Measurements from ENCODE around the gene SPG21.
"Not testable (repeated sequence)": the region's sequence is repeated elsewhere in the genome, so short reads cannot be mapped to it uniquely, and the experiment has no call there.

Gene SPG21

GRCh38 chr15:64989416-64990167, at the start of gene SPG21:
TSS of gene SPG21 (minus strand) at chr15:64989914. CDS start at chr15:64983569, 6,345 bp downstream.
- DNase-seq (ENCODE audit: low read depth) = peak; percentile 61

DNA sequence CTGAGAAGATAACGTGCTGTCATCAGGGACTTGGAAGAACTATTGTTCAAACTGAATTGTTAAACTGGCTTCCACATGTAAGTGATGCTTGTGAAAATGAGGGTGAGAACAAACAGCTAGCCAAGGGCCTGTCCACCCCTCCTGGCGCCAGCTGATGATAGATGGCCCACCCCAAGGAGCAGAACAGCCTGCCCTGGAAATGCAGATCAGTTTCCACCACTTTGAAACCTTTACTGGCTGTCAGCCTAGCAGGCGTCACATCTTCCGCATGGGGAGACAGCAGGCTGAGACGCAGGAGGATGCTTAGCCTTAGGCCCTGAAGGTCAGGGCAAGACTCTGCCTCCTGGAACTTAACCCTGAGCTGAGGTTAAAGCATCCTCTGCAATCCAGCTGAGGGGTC, 49.1 kb upstream of the SPG21 start:
- DNase-seq (ENCODE audit: low read depth) = no peak

DNA sequence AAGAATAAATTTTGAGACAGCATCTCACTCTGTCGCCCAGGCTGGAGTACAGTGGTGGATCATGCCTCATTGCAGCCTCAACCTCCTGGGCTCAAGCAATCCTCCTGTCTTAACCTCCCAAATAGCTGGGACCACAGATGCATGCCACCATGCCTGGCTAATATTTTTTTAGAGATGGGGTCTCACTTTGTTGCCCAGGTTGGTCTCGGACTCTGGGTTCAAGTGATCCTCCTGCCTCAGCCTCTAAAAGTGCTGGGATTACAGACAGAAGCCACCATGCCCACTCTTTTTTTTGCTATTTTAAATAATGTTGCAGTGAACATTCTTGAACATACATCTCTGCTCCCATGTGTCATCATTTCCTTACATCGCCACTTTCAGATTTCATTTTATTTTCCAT, 48.7 kb upstream of the SPG21 start:
- DNase-seq (ENCODE audit: low read depth) = no peak

GRCh38 chr15:65037309-65037708, 47.6 kb upstream of the SPG21 start:
- no peak for DNase-seq (ENCODE audit: low read depth)

DNA sequence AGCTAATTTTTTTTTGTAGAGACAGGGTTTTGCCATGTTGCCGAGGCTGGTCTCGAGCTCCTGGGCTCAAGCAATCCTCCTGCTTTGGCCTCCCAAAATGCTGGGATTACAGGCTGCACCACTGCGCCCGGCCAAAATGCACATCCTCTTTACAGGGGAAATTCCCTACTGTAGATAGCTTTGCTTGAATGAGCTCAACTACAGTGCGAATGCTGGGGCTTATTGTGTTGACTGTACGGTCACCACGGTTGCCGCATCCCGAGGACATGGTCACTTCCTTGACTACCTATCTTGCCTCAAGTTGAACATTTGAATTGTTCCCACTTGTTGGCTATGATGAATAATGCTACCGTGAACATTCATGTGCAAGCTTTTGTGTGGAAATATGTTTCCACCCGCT, 45.0 kb upstream of the SPG21 start:
- no peak for DNase-seq (ENCODE audit: low read depth)

DNA sequence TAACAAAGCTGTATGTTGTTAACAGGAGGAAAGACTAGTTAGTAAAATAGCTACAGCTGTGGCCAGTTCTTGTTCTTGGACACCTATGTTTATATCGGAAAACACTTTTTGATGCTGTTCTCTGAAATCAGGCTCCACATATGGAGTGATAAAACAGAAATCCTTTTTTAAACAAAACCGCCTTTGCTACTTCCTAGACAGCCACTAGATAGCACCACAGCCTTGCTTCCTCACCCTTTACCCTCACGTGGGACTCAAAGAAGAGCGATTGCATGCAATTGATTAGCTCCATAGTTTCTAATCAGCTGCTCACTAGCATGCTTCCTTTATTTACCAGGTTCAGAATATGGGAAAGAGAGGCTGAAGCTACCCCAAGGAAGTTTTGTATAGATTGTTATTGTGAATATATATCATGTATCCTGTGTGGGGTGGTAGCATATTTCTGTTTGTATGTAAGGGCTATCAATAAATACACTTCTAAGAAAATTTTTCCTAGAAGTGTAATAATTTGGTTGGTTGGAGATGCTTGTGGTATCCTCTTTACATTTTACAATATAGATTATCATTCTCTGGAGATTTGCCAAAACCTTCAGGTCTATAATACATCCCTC, 44.0 kb upstream of the SPG21 start:
- DNase-seq (ENCODE audit: low read depth) = no peak

DNA sequence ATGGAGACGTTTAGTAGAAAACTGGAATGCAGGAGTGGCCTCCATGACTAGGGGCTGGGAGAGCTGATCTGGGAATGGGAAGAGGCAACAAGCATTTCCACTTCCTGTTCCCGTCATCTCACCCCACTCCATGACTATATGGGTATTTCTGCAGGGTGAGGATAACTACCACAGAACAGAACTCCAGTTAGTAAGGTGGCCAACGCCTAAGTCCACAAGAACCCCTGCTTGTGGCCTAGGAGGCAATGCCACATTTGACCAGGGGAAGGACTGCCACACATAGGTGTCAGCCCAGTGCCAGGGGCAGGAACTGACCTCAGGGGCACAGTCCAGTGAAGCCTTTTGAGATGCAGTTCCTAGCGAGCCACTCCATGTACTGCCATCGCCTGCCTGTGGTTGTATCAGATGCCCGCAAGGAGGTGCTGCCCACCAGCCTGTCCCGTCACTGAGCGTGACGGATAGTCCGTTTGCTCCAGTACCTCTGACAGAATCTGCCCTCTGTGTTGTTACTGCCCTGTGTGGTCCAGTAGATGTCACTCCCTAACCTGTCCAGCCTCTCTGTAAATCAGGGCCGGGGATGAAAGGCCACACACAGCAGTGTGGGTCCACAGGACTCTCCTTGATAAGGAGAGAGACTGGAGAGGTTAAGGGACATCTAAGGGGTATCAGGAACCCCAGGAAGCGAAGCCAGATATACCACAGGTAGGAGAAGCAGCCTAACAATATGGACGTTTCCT, 43.3 kb upstream of the SPG21 start:
- DNase-seq (ENCODE audit: low read depth) = no peak

- DNase-seq (ENCODE audit: low read depth) = no peak
Measured at GRCh38 chr15:65029736-65030208, 40.1 kb upstream of the SPG21 start.

GRCh38 chr15:65028921-65029735, 39.4 kb upstream of the SPG21 start, which contains the start of gene MTFMT:
TSS of gene MTFMT (minus strand) at chr15:65029639. CDS start at chr15:65029613, 26 bp downstream.
- DNase-seq (ENCODE audit: low read depth) = no peak

- DNase-seq (ENCODE audit: low read depth) = no peak
Measured at GRCh38 chr15:65028338-65028737, 38.6 kb upstream of the SPG21 start.

- DNase-seq (ENCODE audit: low read depth) = no peak
Measured at GRCh38 chr15:65027593-65027992, 37.9 kb upstream of the SPG21 start.

- DNase-seq (ENCODE audit: low read depth) = no peak
Measured at GRCh38 chr15:65026756-65027155, 37.0 kb upstream of the SPG21 start.

DNA sequence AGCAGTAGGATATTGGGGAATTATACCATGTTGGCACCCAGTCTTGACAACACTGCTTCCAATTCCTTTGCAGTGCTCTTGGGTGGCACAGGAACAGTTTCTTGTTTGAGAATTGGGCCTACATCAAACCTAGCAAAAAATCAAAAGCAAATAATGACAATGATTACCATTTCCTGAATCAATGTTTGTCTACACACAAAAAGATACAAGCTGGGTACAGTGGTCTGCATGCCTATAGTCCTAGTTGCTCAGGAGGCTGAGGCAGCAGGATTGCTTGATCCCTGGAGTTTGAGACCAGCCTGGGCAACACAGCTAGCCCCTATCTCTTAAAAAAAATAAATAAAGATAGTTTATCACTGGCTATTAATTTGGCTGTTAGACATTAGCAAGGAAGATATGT, 31.8 kb upstream of the SPG21 start:
- DNase-seq (ENCODE audit: low read depth) = no peak

- no peak for DNase-seq (ENCODE audit: low read depth)
Measured at GRCh38 chr15:65020419-65020818, 30.7 kb upstream of the SPG21 start.

GRCh38 chr15:65011198-65011597, 21.5 kb upstream of the SPG21 start:
- DNase-seq (ENCODE audit: low read depth) = not testable (repeated sequence)

DNA sequence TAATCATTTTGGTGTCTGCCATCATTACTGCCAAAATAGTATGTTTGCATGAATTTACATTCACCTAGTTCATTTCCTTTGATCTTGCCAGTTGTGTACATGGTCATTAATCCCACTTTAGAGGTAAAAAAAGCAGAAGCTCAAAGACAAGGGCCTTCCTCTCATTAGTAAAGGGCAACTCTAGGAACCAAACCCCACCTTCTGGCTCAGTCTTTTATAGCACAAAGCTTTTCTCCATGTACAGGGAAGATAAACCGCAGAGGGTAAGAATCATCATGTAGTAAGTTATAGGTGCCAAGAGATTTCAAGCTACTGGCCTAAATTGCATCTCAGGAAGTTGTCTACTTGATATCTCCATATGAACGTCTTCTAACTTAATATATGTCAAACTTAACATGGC, 19.3 kb upstream of the SPG21 start:
- no peak for DNase-seq (ENCODE audit: low read depth)

- DNase-seq (ENCODE audit: low read depth) = no peak
Measured at GRCh38 chr15:65006876-65007275, 17.2 kb upstream of the SPG21 start.

DNA sequence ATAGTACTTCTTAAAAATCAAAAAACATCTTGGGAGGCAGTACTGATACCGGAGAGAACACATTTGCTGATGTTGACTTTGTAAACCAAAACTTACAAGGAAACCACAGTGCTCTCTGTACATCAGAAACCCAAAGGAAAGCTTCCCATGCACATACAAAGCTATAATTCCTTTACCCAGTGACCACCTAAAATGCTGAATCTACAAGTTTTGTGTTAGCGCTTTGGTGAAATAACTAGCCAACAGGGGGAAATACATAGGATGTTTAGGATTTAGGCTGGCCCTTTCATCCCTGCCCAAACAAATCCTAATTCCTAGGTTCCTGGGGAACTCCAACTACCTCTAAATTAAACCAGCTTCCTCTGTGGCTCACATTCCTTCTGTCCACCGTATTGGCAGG, 15.3 kb upstream of the SPG21 start:
- DNase-seq (ENCODE audit: low read depth) = no peak

GRCh38 chr15:64997745-64998375, 8.1 kb upstream of the SPG21 start:
- no peak for DNase-seq (ENCODE audit: low read depth)

GRCh38 chr15:64997066-64997465, 7.4 kb upstream of the SPG21 start:
- no peak for DNase-seq (ENCODE audit: low read depth)

DNA sequence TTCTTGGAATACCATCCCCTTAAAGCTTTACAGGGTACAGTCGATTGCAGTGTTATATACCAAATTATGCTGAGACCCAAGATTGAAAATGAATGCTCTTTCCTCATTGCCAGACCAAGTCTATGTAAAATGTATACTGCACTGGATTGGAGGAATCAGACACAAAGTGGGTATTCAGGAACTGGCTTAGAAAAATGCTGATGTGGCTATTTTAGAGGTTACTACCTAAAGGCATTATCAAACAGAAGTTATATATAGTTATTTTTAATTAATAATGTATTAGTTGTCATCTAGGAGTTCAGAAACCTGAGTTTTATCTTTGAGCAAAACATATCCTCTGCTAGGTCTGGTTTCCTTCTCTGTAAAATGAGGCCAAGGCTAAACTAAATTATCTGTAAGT, 3.6 kb upstream of the SPG21 start:
- DNase-seq (ENCODE audit: low read depth) = no peak

All from HS-5 (cell line).